SK-N-SH treated with all-trans-retinoic acid at 6 μM for 48 hours (cell line): Measurements from ENCODE around the gene BCAR1.
"Not testable (repeated sequence)": the region's sequence is repeated elsewhere in the genome, so short reads cannot be mapped to it uniquely, and the experiment has no call there.

Experiments used
- ATAC-seq: fragments of 200-7000 bp; cut with Tn5 transposase; 3 replicates; pipeline ENCODE4 v1.9.1; 2020; ENCODE audit warnings: mild to moderate bottlenecking, moderate library complexity
- ARNTL ChIP-seq: fragments of 450-650 bp; formaldehyde crosslinking; IDR thresholded peaks from 2 replicates; pipeline ENCODE4 v1.5.0; 2020; ENCODE audit warnings: low read depth, mild to moderate bottlenecking, moderate library complexity, borderline replicate concordance
- BACH2 ChIP-seq: fragments of 250-450 bp; sonication (Bioruptor Pico); IDR thresholded peaks from 2 replicates; pipeline ENCODE4 v1.9.0; 2021; ENCODE audit warnings: mild to moderate bottlenecking, borderline replicate concordance
- CSDC2 ChIP-seq: fragments of 250-450 bp; sonication (Bioruptor Pico); IDR thresholded peaks from 2 replicates; pipeline ENCODE4 v1.5.0; 2020; ENCODE audit warnings: mild to moderate bottlenecking, moderate library complexity
- CSRNP3 ChIP-seq: fragments of 250-450 bp; sonication (Bioruptor Pico); IDR thresholded peaks from 2 replicates; pipeline ENCODE4 v1.5.1; 2021; ENCODE audit warnings: mild to moderate bottlenecking, moderate library complexity
- ESRRG ChIP-seq: fragments of 250-450 bp; sonication (Bioruptor Pico); IDR thresholded peaks from 2 replicates; pipeline ENCODE4 v1.6.1; 2021; ENCODE audit warnings: mild to moderate bottlenecking
- GLIS3 ChIP-seq: fragments of 250-450 bp; sonication (Bioruptor Pico); IDR thresholded peaks from 2 replicates; pipeline ENCODE4 v1.5.0; 2020; ENCODE audit warnings: mild to moderate bottlenecking, moderate library complexity
- OSR1 ChIP-seq: fragments of 250-450 bp; sonication (Bioruptor Pico); IDR thresholded peaks from 2 replicates; pipeline ENCODE4 v1.8.0; 2022; ENCODE audit warnings: moderate library complexity, mild to moderate bottlenecking, inconsistent platforms
- POU6F1 ChIP-seq: fragments of 250-450 bp; sonication (Bioruptor Pico); IDR thresholded peaks from 2 replicates; pipeline ENCODE4 v1.8.0; 2021; ENCODE audit warnings: low read depth, mild to moderate bottlenecking, moderate library complexity, borderline replicate concordance
- PPARA ChIP-seq: fragments of 250-450 bp; sonication (Bioruptor Pico); IDR thresholded peaks from 2 replicates; pipeline ENCODE4 v1.5.0; 2020; ENCODE audit warnings: mild to moderate bottlenecking, borderline replicate concordance
- RARB ChIP-seq: fragments of 250-450 bp; sonication (Bioruptor Pico); IDR thresholded peaks from 2 replicates; pipeline ENCODE4 v1.8.0; 2021; ENCODE audit warnings: mild to moderate bottlenecking, moderate library complexity
- SNAI2 ChIP-seq: fragments of 250-450 bp; sonication (Bioruptor Pico); IDR thresholded peaks from 2 replicates; pipeline ENCODE4 v1.5.0; 2020; ENCODE audit warnings: mild to moderate bottlenecking, moderate library complexity
- TCF4 ChIP-seq: fragments of 250-450 bp; sonication (Bioruptor Pico); IDR thresholded peaks from 2 replicates; pipeline ENCODE4 v1.8.0; 2021; ENCODE audit warnings: mild to moderate bottlenecking, moderate library complexity, borderline replicate concordance
- TOX ChIP-seq: fragments of 250-450 bp; sonication (Bioruptor Pico); IDR thresholded peaks from 2 replicates; pipeline ENCODE4 v1.8.0; 2021; ENCODE audit warnings: mild to moderate bottlenecking, moderate library complexity, borderline replicate concordance
- ZC3H10 ChIP-seq: fragments of 250-450 bp; sonication (Bioruptor Pico); IDR thresholded peaks from 2 replicates; pipeline ENCODE4 v1.5.1; 2021; ENCODE audit warnings: mild to moderate bottlenecking, moderate library complexity
- ZFP3 ChIP-seq: fragments of 250-450 bp; sonication (Bioruptor Pico); IDR thresholded peaks from 2 replicates; pipeline ENCODE4 v1.5.0; 2020; ENCODE audit warnings: mild to moderate bottlenecking, moderate library complexity
- ZFP30 ChIP-seq: fragments of 450-650 bp; formaldehyde crosslinking; IDR thresholded peaks from 2 replicates; pipeline ENCODE4 v1.5.0; 2022; ENCODE audit warnings: mild to moderate bottlenecking, moderate library complexity
- ZNF565 ChIP-seq: fragments of 450-650 bp; formaldehyde crosslinking; conservative IDR thresholded peaks from 2 replicates; pipeline ENCODE4 v1.5.0; 2020; ENCODE audit warnings: low read depth, mild to moderate bottlenecking, moderate library complexity
- ZNF8 ChIP-seq: fragments of 450-650 bp; formaldehyde crosslinking; IDR thresholded peaks from 2 replicates; pipeline ENCODE4 v1.5.0; 2020; ENCODE audit warnings: mild to moderate bottlenecking, moderate library complexity
- TF ChIP-seq, protein P1 (sequence below): fragments of 250-450 bp; sonication (Bioruptor Pico); IDR thresholded peaks from 2 replicates; pipeline ENCODE4 v1.8.0; 2020; ENCODE audit warnings: mild to moderate bottlenecking, moderate library complexity, borderline replicate concordance
- TF ChIP-seq, protein P2 (sequence below): fragments of 250-450 bp; sonication (Bioruptor Pico); IDR thresholded peaks from 2 replicates; pipeline ENCODE4 v1.5.1; 2020; ENCODE audit warnings: low read depth, mild to moderate bottlenecking, moderate library complexity

BCAR1 gene

DNA sequence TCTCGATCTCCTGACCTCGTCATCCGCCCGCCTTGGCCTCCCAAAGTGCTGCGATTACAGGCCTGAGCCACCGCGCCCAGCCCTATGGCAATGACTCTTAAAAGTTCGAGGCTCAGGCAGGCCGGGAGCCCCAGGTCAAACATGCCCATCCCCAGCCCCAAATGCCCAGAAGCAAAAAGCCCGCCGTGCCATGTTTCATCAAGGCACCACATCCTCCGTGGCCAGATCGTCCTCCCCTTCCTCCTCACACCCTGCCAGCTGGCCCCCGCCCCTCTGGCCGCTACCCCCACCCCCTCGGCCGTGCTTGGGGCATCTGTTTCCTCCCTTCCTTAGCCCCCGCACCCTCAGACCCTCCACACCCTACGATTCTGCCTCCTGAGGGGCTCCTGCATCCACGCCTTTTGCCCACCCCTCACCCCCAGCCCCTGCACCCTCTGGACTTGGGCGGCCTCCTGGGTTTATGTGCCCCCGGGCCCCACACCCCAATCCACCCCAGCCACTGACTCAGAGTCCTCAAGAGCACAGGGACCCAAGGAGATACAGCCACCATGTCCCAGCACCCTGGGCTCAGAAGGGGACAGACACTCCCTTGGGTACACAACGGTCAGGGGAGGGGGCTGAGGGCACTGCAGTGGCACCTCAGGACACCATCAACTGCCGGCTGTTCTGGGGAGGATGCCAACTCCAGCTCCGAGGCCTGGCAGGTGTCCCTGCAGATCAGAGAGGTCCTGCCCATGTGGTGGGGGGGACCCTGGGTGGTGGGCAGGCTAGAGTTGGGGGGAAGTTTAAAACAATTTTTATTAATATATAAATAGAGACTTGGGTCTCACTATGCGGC lies 25.5 kb downstream of the BCAR1 start:
- ATAC-seq = peak; percentile 1; the same call in 2 of the 3 replicates
- TF ChIP-seq POU6F1 (CRISPR knock-in tag) (no peak), ESRRG (CRISPR knock-in tag) (no peak), PPARA (CRISPR knock-in tag) (no peak), GLIS3 (CRISPR knock-in tag) (no peak), RARB (CRISPR knock-in tag) (no peak), ZC3H10 (CRISPR knock-in tag) (no peak), CSDC2 (CRISPR knock-in tag) (no peak), OSR1 (no peak), ARNTL (CRISPR knock-in tag) (no peak)

DNA sequence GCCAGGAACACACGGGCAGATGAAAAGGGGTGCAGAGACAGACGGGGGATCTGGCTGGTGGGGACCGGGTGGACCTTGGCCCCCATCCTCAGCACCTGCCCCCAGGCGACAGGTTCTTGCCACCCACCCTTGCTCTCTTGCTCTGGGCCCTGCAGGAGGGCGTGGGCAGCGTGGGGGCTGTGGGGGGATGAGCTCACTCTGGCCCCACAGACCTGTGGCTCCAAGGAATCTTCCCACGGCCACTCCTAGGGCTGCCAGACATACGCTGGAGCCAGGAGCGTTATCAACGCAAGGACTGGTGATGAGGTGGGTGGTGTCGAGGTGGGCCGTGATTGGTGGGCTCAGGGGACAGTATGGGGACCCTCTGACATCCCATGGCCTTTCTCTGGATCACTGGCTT lies 26.3 kb downstream of the BCAR1 start:
- ATAC-seq = peak; percentile 13
- TF ChIP-seq, protein P1, sequence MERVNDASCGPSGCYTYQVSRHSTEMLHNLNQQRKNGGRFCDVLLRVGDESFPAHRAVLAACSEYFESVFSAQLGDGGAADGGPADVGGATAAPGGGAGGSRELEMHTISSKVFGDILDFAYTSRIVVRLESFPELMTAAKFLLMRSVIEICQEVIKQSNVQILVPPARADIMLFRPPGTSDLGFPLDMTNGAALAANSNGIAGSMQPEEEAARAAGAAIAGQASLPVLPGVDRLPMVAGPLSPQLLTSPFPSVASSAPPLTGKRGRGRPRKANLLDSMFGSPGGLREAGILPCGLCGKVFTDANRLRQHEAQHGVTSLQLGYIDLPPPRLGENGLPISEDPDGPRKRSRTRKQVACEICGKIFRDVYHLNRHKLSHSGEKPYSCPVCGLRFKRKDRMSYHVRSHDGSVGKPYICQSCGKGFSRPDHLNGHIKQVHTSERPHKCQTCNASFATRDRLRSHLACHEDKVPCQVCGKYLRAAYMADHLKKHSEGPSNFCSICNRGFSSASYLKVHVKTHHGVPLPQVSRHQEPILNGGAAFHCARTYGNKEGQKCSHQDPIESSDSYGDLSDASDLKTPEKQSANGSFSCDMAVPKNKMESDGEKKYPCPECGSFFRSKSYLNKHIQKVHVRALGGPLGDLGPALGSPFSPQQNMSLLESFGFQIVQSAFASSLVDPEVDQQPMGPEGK (CRISPR knock-in tag) = 0 out of 2 replicates have a peak, but pooled peaks have one; percentile 25
- no peak for TF ChIP-seq GLIS3 (CRISPR knock-in tag)

DNA sequence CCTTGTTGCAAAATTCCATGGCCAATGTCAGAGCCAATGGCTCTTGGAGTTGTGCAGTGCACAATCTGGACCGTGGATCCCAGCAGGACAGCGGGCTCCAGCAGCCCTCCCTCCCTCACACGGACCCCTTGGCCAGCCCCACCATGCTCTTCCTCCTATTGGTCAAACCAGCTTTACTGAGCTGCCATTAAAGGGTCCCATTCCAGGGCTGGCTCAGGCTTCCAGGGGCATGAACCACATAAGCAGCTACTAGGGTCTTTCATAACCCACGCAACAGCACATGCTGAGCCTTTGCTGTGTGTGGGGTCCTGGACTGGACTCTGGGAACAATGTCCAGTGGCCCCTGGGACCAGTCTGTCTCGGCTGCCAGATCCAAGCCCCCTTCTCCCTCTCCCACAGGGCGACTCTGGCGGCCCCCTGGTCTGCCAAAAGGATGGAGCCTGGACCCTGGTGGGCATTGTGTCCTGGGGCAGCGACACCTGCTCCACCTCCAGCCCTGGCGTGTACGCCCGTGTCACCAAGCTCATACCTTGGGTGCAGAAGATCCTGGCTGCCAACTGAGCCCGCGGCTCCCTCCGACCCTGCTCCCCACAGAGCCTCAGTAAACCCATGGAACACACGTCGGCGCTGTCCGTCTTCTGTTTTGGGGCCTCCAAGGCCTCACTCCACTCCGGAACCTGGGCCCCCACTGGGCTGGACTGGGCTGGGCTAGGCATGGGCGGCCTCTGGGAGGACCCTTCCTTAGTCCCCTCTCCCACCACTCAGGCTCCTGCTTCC lies 26.9 kb downstream of the BCAR1 start:
- no peak for TF ChIP-seq ZFP30 (CRISPR knock-in tag)
- no peak for TF ChIP-seq CSDC2 (CRISPR knock-in tag)
- no peak for TF ChIP-seq ZNF565 (CRISPR knock-in tag)
- no peak for TF ChIP-seq ZC3H10 (CRISPR knock-in tag)
- TF ChIP-seq GLIS3 (CRISPR knock-in tag) = no peak
- TF ChIP-seq PPARA (CRISPR knock-in tag) = no peak
- no peak for TF ChIP-seq SNAI2 (CRISPR knock-in tag)
- TF ChIP-seq, protein P2, sequence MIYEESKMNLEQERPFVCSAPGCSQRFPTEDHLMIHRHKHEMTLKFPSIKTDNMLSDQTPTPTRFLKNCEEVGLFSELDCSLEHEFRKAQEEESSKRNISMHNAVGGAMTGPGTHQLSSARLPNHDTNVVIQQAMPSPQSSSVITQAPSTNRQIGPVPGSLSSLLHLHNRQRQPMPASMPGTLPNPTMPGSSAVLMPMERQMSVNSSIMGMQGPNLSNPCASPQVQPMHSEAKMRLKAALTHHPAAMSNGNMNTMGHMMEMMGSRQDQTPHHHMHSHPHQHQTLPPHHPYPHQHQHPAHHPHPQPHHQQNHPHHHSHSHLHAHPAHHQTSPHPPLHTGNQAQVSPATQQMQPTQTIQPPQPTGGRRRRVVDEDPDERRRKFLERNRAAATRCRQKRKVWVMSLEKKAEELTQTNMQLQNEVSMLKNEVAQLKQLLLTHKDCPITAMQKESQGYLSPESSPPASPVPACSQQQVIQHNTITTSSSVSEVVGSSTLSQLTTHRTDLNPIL = no peak
- TF ChIP-seq TCF4 (CRISPR knock-in tag) = no peak
- no peak for TF ChIP-seq ESRRG (CRISPR knock-in tag)
- no peak for TF ChIP-seq RARB (CRISPR knock-in tag)
- no peak for TF ChIP-seq ARNTL (CRISPR knock-in tag)
- TF ChIP-seq, protein P1 (CRISPR knock-in tag) = no peak
- TF ChIP-seq, all 23 proteins: peak for 0
- peak; percentile 25 for ATAC-seq

GRCh38 chr16:75223129-75223528 lies 28.3 kb downstream of the BCAR1 start:
- ATAC-seq = not testable (repeated sequence)

GRCh38 chr16:75222271-75222783 lies 29.1 kb downstream of the BCAR1 start:
- no peak for ATAC-seq
- TF ChIP-seq ZFP3 (CRISPR knock-in tag) (no peak), CSRNP3 (CRISPR knock-in tag) (no peak), ZNF8 (CRISPR knock-in tag) (no peak), ZC3H10 (CRISPR knock-in tag) (no peak), TOX (CRISPR knock-in tag) (no peak), BACH2 (CRISPR knock-in tag) (no peak)
